WTC11 (cell line): ENCODE measurements around the gene P2RY4. TPM values are rescaled to one million over a fixed set of nuclear protein-coding genes. Genes with fewer than 3 reads are reported as not detected.

ENCODE experiments used
- ATAC-seq: fragments of 200-7000 bp; cut with Tn5 transposase; 2 replicates; pipeline ENCODE4 v1.10.0; 2021; ENCODE audit warnings: mild to moderate bottlenecking, moderate library complexity
- CTCF ChIA-PET: fragments of 300-600 bp; sonication (Branson Sonifier 250); formaldehyde crosslinking; loops from one replicate; lab custom pipeline; 2021; ENCODE audit warnings: antibody characterized with exemption; lab: Charles Lee
- POLR2A ChIA-PET: fragments of 350-600 bp; sonication (Branson Sonifier 250); formaldehyde crosslinking; loops from one replicate; lab custom pipeline; 2021; ENCODE audit warnings: antibody characterized with exemption; lab: Charles Lee
- DNase-seq: peaks from one replicate; pipeline ENCODE4 v3.0.0; 2021; ENCODE audit warnings: low spot score
- H3K27ac Mint-ChIP-seq: 2 replicates; pipeline ENCODE4 v1.8.0; 2021; ENCODE audit warnings: mixed read lengths
- H3K27me3 Mint-ChIP-seq: 2 replicates; pipeline ENCODE4 v1.8.0; 2021; ENCODE audit warnings: low read depth, mild to moderate bottlenecking, moderate library complexity, mixed read lengths
- H3K36me3 Mint-ChIP-seq: 2 replicates; pipeline ENCODE4 v1.8.0; 2021; ENCODE audit warnings: mixed read lengths
- H3K4me1 Mint-ChIP-seq: 2 replicates; pipeline ENCODE4 v1.8.0; 2022; ENCODE audit warnings: mixed read lengths
- H3K4me3 Mint-ChIP-seq: 2 replicates; pipeline ENCODE4 v1.8.0; 2021; ENCODE audit warnings: mild to moderate bottlenecking, moderate library complexity, mixed read lengths
- H3K9me3 Mint-ChIP-seq: 2 replicates; pipeline ENCODE4 v1.8.0; 2021; ENCODE audit warnings: mixed read lengths
- AR ChIP-seq: fragments of 250-450 bp; sonication (Bioruptor Pico); IDR thresholded peaks from 2 replicates; pipeline ENCODE4 v1.9.0; 2021; ENCODE audit warnings: mild to moderate bottlenecking
- CBFB ChIP-seq: sonication (generic); formaldehyde crosslinking; IDR thresholded peaks from 2 replicates; pipeline ENCODE4 v1.8.1; 2022; ENCODE audit warnings: mild to moderate bottlenecking, low read depth, missing genetic modification reagents
- ESRRA ChIP-seq: sonication (generic); formaldehyde crosslinking; IDR thresholded peaks from 2 replicates; pipeline ENCODE4 v1.8.1; 2022; ENCODE audit warnings: mild to moderate bottlenecking, missing genetic modification reagents, borderline replicate concordance
- GABPB1 ChIP-seq: sonication (generic); formaldehyde crosslinking; IDR thresholded peaks from 2 replicates; pipeline ENCODE4 v1.8.1; 2023; ENCODE audit warnings: mild to moderate bottlenecking, missing genetic modification reagents
- HMGXB4 ChIP-seq: sonication (generic); formaldehyde crosslinking; IDR thresholded peaks from 2 replicates; pipeline ENCODE4 v1.8.1; 2023; ENCODE audit warnings: mild to moderate bottlenecking, moderate library complexity, missing genetic modification reagents
- JAZF1 ChIP-seq: fragments of 250-450 bp; sonication (Bioruptor Pico); IDR thresholded peaks from 2 replicates; pipeline ENCODE4 v1.9.0; 2021; ENCODE audit warnings: moderate library complexity, mild to moderate bottlenecking, inconsistent platforms
- NFYB ChIP-seq: sonication (generic); formaldehyde crosslinking; conservative IDR thresholded peaks from 2 replicates; pipeline ENCODE4 v1.8.0; 2022; ENCODE audit warnings: low read depth, missing genetic modification reagents
- NR2C2 ChIP-seq: sonication (generic); formaldehyde crosslinking; IDR thresholded peaks from 2 replicates; pipeline ENCODE4 v1.8.0; 2022; ENCODE audit warnings: mild to moderate bottlenecking, missing genetic modification reagents
- NR3C1 ChIP-seq: sonication (generic); formaldehyde crosslinking; conservative IDR thresholded peaks from 2 replicates; pipeline ENCODE4 v1.8.1; 2023; ENCODE audit warnings: low read depth, mild to moderate bottlenecking, missing genetic modification reagents
- PREB ChIP-seq: sonication (generic); formaldehyde crosslinking; IDR thresholded peaks from 2 replicates; pipeline ENCODE4 v1.8.1; 2022; ENCODE audit warnings: mild to moderate bottlenecking, missing genetic modification reagents, moderate library complexity, borderline replicate concordance
- PRRX2 ChIP-seq: fragments of 250-450 bp; sonication (Bioruptor Pico); IDR thresholded peaks from 2 replicates; pipeline ENCODE4 v1.8.0; 2021; ENCODE audit warnings: mild to moderate bottlenecking
- RELA ChIP-seq: sonication (generic); formaldehyde crosslinking; IDR thresholded peaks from 2 replicates; pipeline ENCODE4 v1.8.1; 2022; ENCODE audit warnings: missing genetic modification reagents, mild to moderate bottlenecking, borderline replicate concordance
- SMAD4 ChIP-seq: sonication (generic); formaldehyde crosslinking; IDR thresholded peaks from 2 replicates; pipeline ENCODE4 v1.8.0; 2022; ENCODE audit warnings: mild to moderate bottlenecking, missing genetic modification reagents
- TCF7 ChIP-seq: sonication (generic); formaldehyde crosslinking; IDR thresholded peaks from 2 replicates; pipeline ENCODE4 v1.8.0; 2022; ENCODE audit warnings: mild to moderate bottlenecking, low read depth, missing genetic modification reagents, moderate library complexity
- TP53 ChIP-seq: sonication (generic); formaldehyde crosslinking; IDR thresholded peaks from 2 replicates; pipeline ENCODE4 v1.8.1; 2023; ENCODE audit warnings: mild to moderate bottlenecking, missing genetic modification reagents
- USF2 ChIP-seq: sonication (generic); formaldehyde crosslinking; IDR thresholded peaks from 2 replicates; pipeline ENCODE4 v1.8.1; 2023; ENCODE audit warnings: mild to moderate bottlenecking, missing genetic modification reagents, moderate library complexity
- ZNF121 ChIP-seq: sonication (generic); formaldehyde crosslinking; IDR thresholded peaks from 2 replicates; pipeline ENCODE4 v1.8.0; 2023; ENCODE audit warnings: missing genetic modification reagents
- ZNF263 ChIP-seq: sonication (generic); formaldehyde crosslinking; IDR thresholded peaks from 2 replicates; pipeline ENCODE4 v1.8.1; 2022; ENCODE audit warnings: low read depth, mild to moderate bottlenecking, moderate library complexity, missing genetic modification reagents
- ZNF396 ChIP-seq: fragments of 250-450 bp; sonication (Bioruptor Pico); IDR thresholded peaks from 2 replicates; pipeline ENCODE4 v1.8.0; 2021; ENCODE audit warnings: mild to moderate bottlenecking, moderate library complexity, borderline replicate concordance
- ZNF512 ChIP-seq: sonication (generic); formaldehyde crosslinking; IDR thresholded peaks from 2 replicates; pipeline ENCODE4 v1.8.1; 2022; ENCODE audit warnings: missing genetic modification reagents, borderline replicate concordance
- ZNF671 ChIP-seq: fragments of 250-450 bp; sonication (Bioruptor Pico); IDR thresholded peaks from 2 replicates; pipeline ENCODE4 v1.8.0; 2021; ENCODE audit warnings: mild to moderate bottlenecking
- total RNA-seq: library from RNA; stranded (reverse); gene quantifications from 3 replicates; pipeline ENCODE4 v1.2.3, GENCODE V29; 2021
- TF ChIP-seq, protein P1 (sequence below): sonication (generic); formaldehyde crosslinking; conservative IDR thresholded peaks from 2 replicates; pipeline ENCODE4 v1.8.1; 2022; ENCODE audit warnings: mild to moderate bottlenecking, missing genetic modification reagents
- TF ChIP-seq, protein P2 (sequence below): sonication (generic); formaldehyde crosslinking; IDR thresholded peaks from 2 replicates; pipeline ENCODE4 v1.8.0; 2023; ENCODE audit warnings: missing genetic modification reagents

The P2RY4 gene
- total RNA-seq, 1 experiment from 2014 or later: not detected

- no peak for TF ChIP-seq ESRRA (CRISPR knock-in tag)
- no peak for TF ChIP-seq PREB
- TF ChIP-seq HMGXB4: no peak
- TF ChIP-seq TCF7 (CRISPR knock-in tag): no peak
- no peak for TF ChIP-seq USF2 (CRISPR knock-in tag)
Observed at GRCh38 chrX:70257423-70258288, 2.3 kb downstream of the P2RY4 start (continued).

DNA sequence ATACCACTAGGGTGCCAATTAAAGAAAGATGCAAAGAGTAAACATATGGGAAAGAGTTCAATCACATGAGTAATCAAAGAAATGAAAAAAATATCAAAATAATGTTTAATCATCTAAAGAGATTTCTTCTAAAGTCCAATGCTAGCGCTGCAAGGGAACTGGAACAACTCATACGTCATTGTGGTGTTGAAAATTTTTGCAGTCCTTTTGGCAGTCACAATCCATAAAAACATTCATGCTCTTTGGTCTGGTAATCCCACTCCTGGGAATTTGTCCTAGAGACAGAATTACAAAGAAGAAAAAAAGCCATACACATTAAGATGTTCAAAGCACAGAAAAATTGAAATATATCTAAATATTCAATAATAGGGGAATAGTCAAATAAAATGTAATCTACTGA is 4.6 kb downstream of the P2RY4 start:
- no peak for ATAC-seq
- Mint-ChIP-seq H3K4me1 (peaks cover 25% of the 10 kb centered on the region), H3K4me3 (no peak overlapping the region), H3K27me3 (no peaks in the 10 kb centered on the region; the same call in 1 of the 2 replicates), H3K27ac (no peak overlapping the region), H3K36me3 (no peaks in the 10 kb centered on the region), H3K9me3 (no peaks in the 10 kb centered on the region; the same call in 1 of the 2 replicates)
- TF ChIP-seq, protein P1, sequence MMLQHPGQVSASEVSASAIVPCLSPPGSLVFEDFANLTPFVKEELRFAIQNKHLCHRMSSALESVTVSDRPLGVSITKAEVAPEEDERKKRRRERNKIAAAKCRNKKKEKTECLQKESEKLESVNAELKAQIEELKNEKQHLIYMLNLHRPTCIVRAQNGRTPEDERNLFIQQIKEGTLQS: no peak
- no peak for TF ChIP-seq PRRX2
- TF ChIP-seq ZNF512: no peak
- TF ChIP-seq NR2C2 (CRISPR knock-in tag): no peak
- TF ChIP-seq CBFB (CRISPR knock-in tag): no peak
- TF ChIP-seq GABPB1 (CRISPR knock-in tag): no peak
- TF ChIP-seq NFYB (CRISPR knock-in tag): no peak
- TF ChIP-seq ZNF121 (CRISPR knock-in tag): no peak
- POLR2A ChIA-PET: no interaction called here
- CTCF ChIA-PET: no interaction called here
- DNase-seq: no peak

- ChIA-PET POLR2A (no interaction called here), CTCF (no interaction called here)
- DNase-seq (no peak), ATAC-seq (no peak)
- peaks cover 25% of the 10 kb centered on the region for H3K4me1 Mint-ChIP-seq
- no peaks in the 10 kb centered on the region; the same call in 1 of the 2 replicates for H3K27me3 Mint-ChIP-seq
- no peak overlapping the region for H3K4me3 Mint-ChIP-seq
- no peaks in the 10 kb centered on the region; the same call in 1 of the 2 replicates for H3K9me3 Mint-ChIP-seq
- no peaks in the 10 kb centered on the region for H3K36me3 Mint-ChIP-seq
- H3K27ac Mint-ChIP-seq: no peak overlapping the region
- TF ChIP-seq JAZF1 (no peak), TP53 (no peak), NR3C1 (CRISPR knock-in tag) (no peak), ZNF396 (CRISPR knock-in tag) (no peak), ZNF512 (no peak), RELA (CRISPR knock-in tag) (no peak), AR (CRISPR knock-in tag) (no peak), ZNF263 (CRISPR knock-in tag) (no peak), SMAD4 (CRISPR knock-in tag) (no peak), ZNF671 (no peak)
- TF ChIP-seq, protein P2, sequence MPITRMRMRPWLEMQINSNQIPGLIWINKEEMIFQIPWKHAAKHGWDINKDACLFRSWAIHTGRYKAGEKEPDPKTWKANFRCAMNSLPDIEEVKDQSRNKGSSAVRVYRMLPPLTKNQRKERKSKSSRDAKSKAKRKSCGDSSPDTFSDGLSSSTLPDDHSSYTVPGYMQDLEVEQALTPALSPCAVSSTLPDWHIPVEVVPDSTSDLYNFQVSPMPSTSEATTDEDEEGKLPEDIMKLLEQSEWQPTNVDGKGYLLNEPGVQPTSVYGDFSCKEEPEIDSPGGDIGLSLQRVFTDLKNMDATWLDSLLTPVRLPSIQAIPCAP (CRISPR knock-in tag): no peak
Observed at GRCh38 chrX:70254909-70255308, 5.1 kb downstream of the P2RY4 start.
